Left ventricle myocardium inferior (tissue), 1 donor: ENCODE data around the gene IGFBP7. TPM values are rescaled to one million over a fixed set of nuclear protein-coding genes. Genes with fewer than 3 reads are reported as not detected.

Experiments
- DNase-seq: peaks from one replicate; pipeline ENCODE4 v3.0.0-alpha.2; 2020
- H3K27ac ChIP-seq: fragments of 200-600 bp; replicated peaks from 2 replicates; pipeline ENCODE4 v1.8.0; 2021
- H3K27me3 ChIP-seq: fragments of 200-600 bp; 2 replicates; pipeline ENCODE4 v1.8.0; 2021; ENCODE audit warnings: low read depth
- H3K36me3 ChIP-seq: fragments of 200-600 bp; 2 replicates; pipeline ENCODE4 v1.8.0; 2021
- H3K4me1 ChIP-seq: fragments of 200-600 bp; 2 replicates; pipeline ENCODE4 v1.8.0; 2021
- H3K4me3 ChIP-seq: fragments of 200-600 bp; 2 replicates; pipeline ENCODE4 v1.8.0; 2021; ENCODE audit warnings: mild to moderate bottlenecking, moderate library complexity
- H3K9me3 ChIP-seq: fragments of 200-600 bp; replicated peaks from 2 replicates; pipeline ENCODE4 v1.8.0; 2021
- intact Hi-C: fragments of 100-400 bp; cut with micrococcal nuclease; formaldehyde crosslinking; loops from one replicate; pipeline ENCODE4 v1.11.0; 2022
- total RNA-seq: library from RNA; stranded (reverse); fragmentation: NEBNext Ultra II Directional; extraction: Animal tissue kit (Norgen Biotek cat#: 25700); gene quantifications from one replicate; pipeline ENCODE4 v1.2.1, GENCODE V29; 2021
- TF ChIP-seq, protein P1 (sequence below): fragments of 200-600 bp; IDR thresholded peaks from 2 replicates; pipeline ENCODE4 v1.8.0; 2021; ENCODE audit warnings: antibody characterized with exemption, mild to moderate bottlenecking, borderline replicate concordance
- donor health status: DM: no; HTN: yes; CAD: no; lungs with severe emphysema.

The IGFBP7 gene
- total RNA-seq, 1 donor from 2014 or later: 698 TPM

DNA sequence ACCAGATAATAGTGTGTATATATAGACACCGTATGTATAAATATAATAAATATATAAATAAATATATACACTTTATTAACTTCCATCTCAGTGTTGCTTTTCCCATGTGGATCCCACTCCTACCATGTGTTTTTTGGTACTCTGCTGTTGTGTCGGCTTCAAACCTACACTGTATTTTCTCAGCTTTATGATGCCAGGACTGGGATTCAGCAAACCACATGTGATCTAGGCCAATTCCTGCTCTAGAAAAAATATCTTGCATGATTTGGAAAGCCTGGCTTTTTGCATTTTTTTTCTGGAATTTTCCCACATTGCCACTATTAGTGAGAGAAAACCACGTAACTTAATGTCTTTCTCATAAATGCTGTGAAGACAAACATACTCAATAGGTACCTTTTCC is 75.7 kb downstream of the IGFBP7 start:
- Histone ChIP-seq H3K4me3 (no peak overlapping the region), H3K9me3 (no peaks in the 10 kb centered on the region), H3K27ac (no peak overlapping the region), H3K4me1 (peaks cover 14% of the 10 kb centered on the region), H3K27me3 (no peaks in the 10 kb centered on the region), H3K36me3 (peaks cover 79% of the 10 kb centered on the region)
- TF ChIP-seq, protein P1, sequence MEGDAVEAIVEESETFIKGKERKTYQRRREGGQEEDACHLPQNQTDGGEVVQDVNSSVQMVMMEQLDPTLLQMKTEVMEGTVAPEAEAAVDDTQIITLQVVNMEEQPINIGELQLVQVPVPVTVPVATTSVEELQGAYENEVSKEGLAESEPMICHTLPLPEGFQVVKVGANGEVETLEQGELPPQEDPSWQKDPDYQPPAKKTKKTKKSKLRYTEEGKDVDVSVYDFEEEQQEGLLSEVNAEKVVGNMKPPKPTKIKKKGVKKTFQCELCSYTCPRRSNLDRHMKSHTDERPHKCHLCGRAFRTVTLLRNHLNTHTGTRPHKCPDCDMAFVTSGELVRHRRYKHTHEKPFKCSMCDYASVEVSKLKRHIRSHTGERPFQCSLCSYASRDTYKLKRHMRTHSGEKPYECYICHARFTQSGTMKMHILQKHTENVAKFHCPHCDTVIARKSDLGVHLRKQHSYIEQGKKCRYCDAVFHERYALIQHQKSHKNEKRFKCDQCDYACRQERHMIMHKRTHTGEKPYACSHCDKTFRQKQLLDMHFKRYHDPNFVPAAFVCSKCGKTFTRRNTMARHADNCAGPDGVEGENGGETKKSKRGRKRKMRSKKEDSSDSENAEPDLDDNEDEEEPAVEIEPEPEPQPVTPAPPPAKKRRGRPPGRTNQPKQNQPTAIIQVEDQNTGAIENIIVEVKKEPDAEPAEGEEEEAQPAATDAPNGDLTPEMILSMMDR: no peak
- DNase-seq: no peak
- intact Hi-C loops: loop anchor here (10.0 kb wide), 1 partner anchor 250 kb away; no protein-coding TSS in a partner anchor

DNA sequence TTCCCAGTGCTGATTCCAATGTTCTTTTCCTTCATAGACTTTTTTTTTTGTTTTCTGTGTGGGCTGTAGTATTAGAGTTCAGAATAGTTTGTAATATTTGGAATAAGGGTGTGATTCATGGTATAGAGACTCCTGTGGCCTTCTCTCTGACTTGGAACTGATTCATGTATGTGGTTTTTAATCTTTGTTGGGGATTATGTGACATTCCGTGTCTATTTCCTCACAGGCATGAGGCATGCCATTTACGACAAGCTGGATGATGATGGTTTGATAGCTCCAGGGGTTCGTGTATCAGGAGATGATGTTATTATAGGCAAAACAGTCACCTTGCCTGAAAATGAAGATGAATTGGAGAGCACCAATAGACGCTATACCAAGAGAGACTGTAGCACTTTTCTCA is 87.1 kb downstream of the IGFBP7 start:
- peaks cover 82% of the 10 kb centered on the region for H3K36me3 ChIP-seq
- intact Hi-C loops: no loop called here

DNA sequence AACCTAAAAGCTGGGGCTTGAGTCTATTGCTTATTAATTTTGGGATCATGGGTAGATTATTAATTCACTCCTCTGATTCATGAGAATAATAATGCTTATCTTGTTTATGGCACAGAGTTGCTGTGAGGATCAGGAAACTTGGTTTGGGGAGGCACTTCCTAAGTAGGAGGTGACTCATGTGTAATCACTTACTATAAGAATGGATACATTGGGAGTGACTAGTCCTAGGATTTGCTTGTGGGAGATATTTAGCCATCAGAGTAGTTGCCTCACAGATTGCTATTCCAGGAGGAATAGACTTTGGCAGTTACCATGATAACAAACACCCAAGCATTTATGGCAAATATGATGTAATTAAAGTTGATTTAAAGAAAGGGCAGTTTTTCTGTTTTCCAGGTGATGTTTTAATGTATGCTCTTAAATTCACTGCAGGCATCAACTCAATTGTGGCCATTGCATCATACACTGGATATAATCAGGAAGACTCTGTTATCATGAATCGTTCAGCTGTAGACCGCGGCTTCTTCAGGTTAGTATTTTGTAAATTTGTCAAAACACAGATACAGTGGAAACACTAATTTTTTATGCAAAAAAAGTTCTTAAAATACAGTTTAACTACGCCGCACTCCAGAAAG is 89.6 kb downstream of the IGFBP7 start:
- no peak for DNase-seq
- no peaks in the 10 kb centered on the region for H3K27me3 ChIP-seq
- peaks cover 81% of the 10 kb centered on the region for H3K36me3 ChIP-seq
- peaks cover 34% of the 10 kb centered on the region for H3K4me1 ChIP-seq
- intact Hi-C loops: no loop called here
- TF ChIP-seq, protein P1: no peak
- no peak overlapping the region for H3K4me3 ChIP-seq
- no peaks in the 10 kb centered on the region for H3K9me3 ChIP-seq
- H3K27ac ChIP-seq: peak overlapping the region; percentile 45

More for the DNA sequence above, 87.1 kb downstream of the IGFBP7 start:
- Histone ChIP-seq H3K27ac (no peak overlapping the region), H3K9me3 (no peaks in the 10 kb centered on the region), H3K4me3 (no peak overlapping the region), H3K4me1 (peaks cover 34% of the 10 kb centered on the region), H3K27me3 (no peaks in the 10 kb centered on the region)
- TF ChIP-seq, protein P1: no peak
- no peak for DNase-seq

DNA sequence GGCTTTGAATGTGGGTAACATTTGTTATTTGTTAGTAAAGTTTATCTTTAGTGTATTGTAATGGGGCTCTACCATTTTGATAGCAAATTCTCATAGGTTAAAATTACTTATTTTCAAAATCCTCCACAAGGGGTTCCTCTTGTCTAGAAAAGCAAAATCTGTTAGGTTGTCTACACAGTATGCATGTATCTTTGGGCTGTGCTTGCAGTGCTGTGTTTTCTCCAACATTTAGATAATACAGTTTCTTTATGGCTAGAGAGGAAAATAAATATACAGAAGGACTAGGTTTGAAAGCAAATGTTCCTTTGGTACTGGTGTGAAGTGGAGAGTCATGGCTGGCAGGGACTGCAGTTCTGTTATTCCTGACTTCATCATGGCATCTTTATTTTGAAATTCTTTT is 91.2 kb downstream of the IGFBP7 start:
- Histone ChIP-seq H3K36me3 (peaks cover 81% of the 10 kb centered on the region), H3K27me3 (no peaks in the 10 kb centered on the region), H3K9me3 (no peaks in the 10 kb centered on the region), H3K27ac (peak overlapping the region; percentile 45), H3K4me1 (peaks cover 34% of the 10 kb centered on the region), H3K4me3 (no peak overlapping the region)
- TF ChIP-seq, protein P1: peak; percentile 22
- DNase-seq: no peak
- intact Hi-C loops: no loop called here

DNA sequence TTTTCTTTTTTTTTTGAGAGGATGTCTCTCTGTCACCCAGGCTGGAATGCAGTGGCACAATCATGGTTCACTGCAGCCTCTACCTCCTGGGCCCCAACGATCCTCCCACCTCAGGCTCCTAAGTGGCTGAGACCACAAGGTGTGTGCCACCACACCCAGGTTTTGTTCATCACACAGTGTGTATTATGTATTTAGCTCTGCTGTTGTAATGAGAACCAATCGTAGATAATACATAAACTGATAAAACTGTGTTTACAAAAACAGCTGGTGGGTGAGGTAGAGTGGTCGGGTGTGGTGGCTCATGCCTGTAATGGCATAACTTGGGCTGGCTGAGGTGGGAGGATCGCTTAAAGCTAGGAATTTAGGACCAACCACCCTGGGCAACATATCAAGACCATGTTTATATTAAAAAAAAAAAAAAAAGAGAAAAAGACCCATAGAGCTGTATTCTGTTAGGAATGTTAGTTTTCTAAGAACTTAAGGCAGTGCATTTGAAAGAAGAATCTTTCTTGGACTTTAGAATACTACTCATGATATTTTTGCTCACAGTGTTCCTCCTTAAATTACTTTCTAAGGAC is 96.6 kb downstream of the IGFBP7 start:
- no peak overlapping the region for H3K4me3 ChIP-seq
- no peak for DNase-seq
- TF ChIP-seq, protein P1: no peak
- no peaks in the 10 kb centered on the region for H3K9me3 ChIP-seq
- H3K27me3 ChIP-seq: no peaks in the 10 kb centered on the region
- intact Hi-C loops: no loop called here
- H3K4me1 ChIP-seq: peaks cover 5% of the 10 kb centered on the region
- no peak overlapping the region for H3K27ac ChIP-seq
- peaks cover 98% of the 10 kb centered on the region for H3K36me3 ChIP-seq
